OCI-LY1 (cell line): ENCODE data around the gene BAIAP2.

ENCODE experiments used
- EZH2 ChIP-seq: fragments of 200-600 bp; sonication (generic), shearing (Covaris generic); IDR thresholded peaks from 2 replicates; pipeline ENCODE4 v1.8.0; 2017; ENCODE audit warnings: borderline replicate concordance, mixed run types, mild to moderate bottlenecking, antibody characterized with exemption, low read length, moderate library complexity, mixed read lengths
- TF ChIP-seq, protein P1 (sequence below): fragments of 200-600 bp; sonication (generic), shearing (Covaris generic); IDR thresholded peaks from 2 replicates; pipeline ENCODE4 v1.5.1; 2017; ENCODE audit warnings: mild to moderate bottlenecking, antibody characterized with exemption, low read length, moderate library complexity, mixed read lengths

DNA sequence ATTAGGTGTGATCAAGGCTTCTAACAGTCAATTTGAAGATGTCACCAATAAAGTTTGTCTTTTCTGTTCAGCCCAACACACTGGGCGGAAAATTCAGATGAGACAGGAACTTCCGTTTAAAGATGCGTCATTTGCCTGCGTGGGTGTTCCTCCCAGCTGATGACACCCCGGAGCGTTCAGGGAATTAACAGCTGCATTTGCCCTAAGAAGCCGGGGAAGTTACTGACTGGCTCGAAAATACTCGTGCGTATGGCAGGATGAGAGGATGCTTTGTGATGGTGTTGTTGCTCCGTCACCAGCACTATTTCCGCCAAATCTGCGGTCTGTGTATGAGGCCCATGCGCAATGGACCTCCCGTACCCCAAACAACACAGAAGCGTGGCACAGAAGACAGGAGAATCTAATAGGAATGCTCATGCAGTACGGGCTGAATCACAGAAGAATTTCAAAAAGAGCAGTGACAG, 118.4 kb downstream of the BAIAP2 start:
- no peak for TF ChIP-seq EZH2
- TF ChIP-seq, protein P1, sequence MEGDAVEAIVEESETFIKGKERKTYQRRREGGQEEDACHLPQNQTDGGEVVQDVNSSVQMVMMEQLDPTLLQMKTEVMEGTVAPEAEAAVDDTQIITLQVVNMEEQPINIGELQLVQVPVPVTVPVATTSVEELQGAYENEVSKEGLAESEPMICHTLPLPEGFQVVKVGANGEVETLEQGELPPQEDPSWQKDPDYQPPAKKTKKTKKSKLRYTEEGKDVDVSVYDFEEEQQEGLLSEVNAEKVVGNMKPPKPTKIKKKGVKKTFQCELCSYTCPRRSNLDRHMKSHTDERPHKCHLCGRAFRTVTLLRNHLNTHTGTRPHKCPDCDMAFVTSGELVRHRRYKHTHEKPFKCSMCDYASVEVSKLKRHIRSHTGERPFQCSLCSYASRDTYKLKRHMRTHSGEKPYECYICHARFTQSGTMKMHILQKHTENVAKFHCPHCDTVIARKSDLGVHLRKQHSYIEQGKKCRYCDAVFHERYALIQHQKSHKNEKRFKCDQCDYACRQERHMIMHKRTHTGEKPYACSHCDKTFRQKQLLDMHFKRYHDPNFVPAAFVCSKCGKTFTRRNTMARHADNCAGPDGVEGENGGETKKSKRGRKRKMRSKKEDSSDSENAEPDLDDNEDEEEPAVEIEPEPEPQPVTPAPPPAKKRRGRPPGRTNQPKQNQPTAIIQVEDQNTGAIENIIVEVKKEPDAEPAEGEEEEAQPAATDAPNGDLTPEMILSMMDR: no peak
